Activated T-helper 1 cell treated with Interleukin-2 at 50 U/mL for 16 hours (primary cell): ENCODE results near the gene AASDHPPT.
A peak's percentile ranks its signal among the peaks of the same experiment; 100 is the strongest.

Experiments
- DNase-seq: peaks from one replicate; pipeline ENCODE4 v3.0.0-alpha.2; 2020; ENCODE audit warnings: low read depth

Gene AASDHPPT

GRCh38 chr11:106086135-106086534 is 8.7 kb downstream of the AASDHPPT start:
- no peak for DNase-seq

GRCh38 chr11:106086850-106087249 is 9.4 kb downstream of the AASDHPPT start:
- no peak for DNase-seq

GRCh38 chr11:106087815-106088435 is 10.5 kb downstream of the AASDHPPT start:
- peak; percentile 16 for DNase-seq

GRCh38 chr11:106088896-106089295 is 11.4 kb downstream of the AASDHPPT start:
- DNase-seq = no peak

GRCh38 chr11:106091480-106092123 is 14.1 kb downstream of the AASDHPPT start:
- DNase-seq = no peak

GRCh38 chr11:106092446-106092845 is 15.0 kb downstream of the AASDHPPT start:
- no peak for DNase-seq

- no peak for DNase-seq
These were observed 21.6 kb downstream of the AASDHPPT start for GRCh38 chr11:106098893-106099553.

- no peak for DNase-seq
These were observed 23.9 kb downstream of the AASDHPPT start for GRCh38 chr11:106101370-106101769.

GRCh38 chr11:106101819-106102218 is 24.4 kb downstream of the AASDHPPT start:
- no peak for DNase-seq

GRCh38 chr11:106105986-106106385 is 28.5 kb downstream of the AASDHPPT start:
- no peak for DNase-seq

GRCh38 chr11:106121570-106122320 is 44.3 kb downstream of the AASDHPPT start:
- DNase-seq = no peak

GRCh38 chr11:106127604-106128003 is 50.1 kb downstream of the AASDHPPT start:
- DNase-seq = no peak

GRCh38 chr11:106128740-106129139 is 51.3 kb downstream of the AASDHPPT start:
- no peak for DNase-seq

GRCh38 chr11:106131998-106132397 is 54.5 kb downstream of the AASDHPPT start:
- no peak for DNase-seq

GRCh38 chr11:106132582-106133354 is 55.3 kb downstream of the AASDHPPT start:
- no peak for DNase-seq

GRCh38 chr11:106133529-106133928 is 56.1 kb downstream of the AASDHPPT start:
- DNase-seq = no peak

GRCh38 chr11:106137061-106137460 is 59.6 kb downstream of the AASDHPPT start:
- DNase-seq = no peak

GRCh38 chr11:106137758-106138157 is 60.3 kb downstream of the AASDHPPT start:
- no peak for DNase-seq
